RCC 7860 (cell line): ENCODE data around the gene KIAA0513.
"Not testable (repeated sequence)": the region's sequence is repeated elsewhere in the genome, so short reads cannot be mapped to it uniquely, and the experiment has no call there.

ENCODE experiments used
- DNase-seq: peaks from one replicate; pipeline ENCODE4 v3.0.0-alpha.2; 2015; ENCODE audit warnings: low spot score
- FAIRE-seq: peaks from 2 replicates; lab custom pipeline; 2012; peaks lifted over from hg19 to GRCh38; lab: Jason Lieb, UNC

The KIAA0513 gene

DNA sequence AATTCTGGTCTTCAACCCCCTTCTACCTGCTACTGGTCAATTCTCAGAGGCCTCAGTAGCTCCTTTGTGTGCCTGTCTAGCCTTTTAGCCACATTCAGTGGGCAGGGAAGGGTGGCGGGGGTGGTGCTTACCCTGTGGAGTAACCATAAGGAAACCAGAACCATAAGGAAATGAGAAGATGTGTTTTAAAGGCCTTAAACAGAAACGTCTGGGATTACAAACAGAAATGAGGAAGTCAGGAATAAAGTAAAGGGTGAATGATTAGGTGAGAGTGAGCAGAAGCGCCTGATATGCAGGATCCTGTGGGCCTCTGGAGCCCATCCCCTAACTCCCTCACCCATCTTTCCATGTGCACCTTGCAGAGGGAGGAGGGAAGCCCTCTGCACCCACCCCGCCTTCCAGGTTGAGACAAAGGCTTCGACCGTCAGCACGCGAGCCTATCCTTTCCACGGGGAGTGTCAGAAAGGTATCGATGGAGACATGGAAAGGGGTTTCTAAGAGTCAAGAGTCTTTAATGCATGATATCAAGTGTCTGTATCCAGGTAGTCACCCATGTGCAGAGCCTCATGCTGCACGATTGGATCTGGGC lies 20.4 kb downstream of the KIAA0513 start:
- DNase-seq = no peak
- FAIRE-seq = no peak

DNA sequence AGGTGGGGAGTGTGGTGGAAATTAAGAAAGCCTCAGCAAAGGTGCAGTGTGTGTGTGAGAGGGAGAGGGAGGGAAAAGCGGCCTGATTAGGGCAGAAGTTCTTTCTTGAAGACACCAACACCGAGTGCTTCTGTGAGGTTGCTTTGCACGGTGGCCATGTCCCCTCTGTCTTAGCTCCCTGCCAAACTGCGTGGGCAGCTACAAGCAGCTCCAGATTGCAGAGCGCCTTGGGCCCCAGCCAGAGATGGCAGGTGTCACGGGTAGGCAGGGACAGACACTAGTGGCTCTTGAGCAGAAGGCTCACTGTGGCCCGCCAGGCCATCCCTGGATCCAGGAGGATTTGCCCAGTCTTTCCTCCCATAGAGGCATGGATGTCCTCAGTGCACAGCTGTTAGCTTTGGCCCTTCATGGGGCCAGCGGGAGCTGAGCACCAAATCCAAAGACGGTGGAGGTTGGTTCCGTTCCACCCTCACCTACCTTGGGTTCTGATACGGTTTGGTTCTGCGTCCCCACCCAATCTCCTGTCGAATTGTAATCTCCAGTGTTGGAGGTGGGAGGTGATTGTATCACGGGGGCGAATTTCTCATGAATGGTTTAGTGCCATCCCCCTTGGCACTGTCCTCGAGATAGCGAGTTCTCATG lies 21.4 kb downstream of the KIAA0513 start:
- no peak for FAIRE-seq
- no peak for DNase-seq

DNA sequence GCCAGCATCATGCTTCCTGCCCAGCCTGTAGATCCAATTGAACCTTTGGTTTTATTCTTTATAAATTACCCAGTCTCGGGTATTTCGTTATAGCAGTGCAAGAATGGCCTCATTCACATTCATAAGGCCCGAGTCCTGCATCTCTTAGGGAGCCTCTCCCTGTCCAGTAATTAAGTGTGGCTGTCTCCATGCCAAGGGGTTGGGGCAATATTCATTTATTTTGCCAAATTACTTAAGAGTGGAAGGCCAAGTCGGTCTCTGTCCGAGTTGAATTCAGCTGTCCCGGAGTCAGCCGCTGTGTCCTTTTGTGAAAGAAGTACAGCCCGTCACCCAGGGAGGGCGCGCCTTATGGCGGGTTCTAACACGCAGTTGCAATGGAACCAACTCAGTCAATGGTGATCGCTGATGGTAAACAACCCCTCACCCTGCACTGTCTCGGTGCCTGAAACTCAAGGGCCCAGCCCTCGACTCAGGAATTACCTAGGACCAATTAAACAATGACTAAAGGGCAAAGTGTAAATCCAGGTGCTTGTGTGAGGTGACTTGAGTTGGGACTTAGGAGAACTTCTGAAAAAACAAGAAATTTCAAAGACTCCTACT lies 22.2 kb downstream of the KIAA0513 start:
- DNase-seq (no peak), FAIRE-seq (no peak)

DNA sequence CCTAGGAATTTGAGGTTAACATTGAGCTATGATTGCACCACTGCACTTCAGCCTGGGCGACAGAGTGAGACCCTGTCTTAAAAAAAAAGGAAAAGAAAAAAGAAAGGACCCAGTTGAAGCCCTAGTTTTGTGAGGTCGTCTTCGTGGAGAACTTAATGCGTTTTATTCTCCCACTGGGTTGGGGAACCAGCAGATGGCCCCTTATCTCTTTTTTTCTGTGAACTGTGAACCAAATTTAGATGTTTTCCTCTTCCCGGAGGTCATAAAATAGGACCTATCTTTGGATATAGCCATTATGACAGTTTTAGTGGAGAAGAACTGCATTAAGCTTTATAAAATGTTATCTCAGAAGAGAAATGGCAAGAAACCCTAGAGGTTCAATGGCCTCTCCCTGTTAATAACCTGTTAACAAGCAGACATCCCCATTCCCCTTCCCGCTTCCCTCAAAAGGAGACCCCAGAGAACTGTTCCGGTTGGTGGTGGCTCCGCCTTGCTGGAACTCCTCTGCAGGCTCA lies 23.5 kb downstream of the KIAA0513 start:
- no peak for DNase-seq
- FAIRE-seq = no peak

DNA sequence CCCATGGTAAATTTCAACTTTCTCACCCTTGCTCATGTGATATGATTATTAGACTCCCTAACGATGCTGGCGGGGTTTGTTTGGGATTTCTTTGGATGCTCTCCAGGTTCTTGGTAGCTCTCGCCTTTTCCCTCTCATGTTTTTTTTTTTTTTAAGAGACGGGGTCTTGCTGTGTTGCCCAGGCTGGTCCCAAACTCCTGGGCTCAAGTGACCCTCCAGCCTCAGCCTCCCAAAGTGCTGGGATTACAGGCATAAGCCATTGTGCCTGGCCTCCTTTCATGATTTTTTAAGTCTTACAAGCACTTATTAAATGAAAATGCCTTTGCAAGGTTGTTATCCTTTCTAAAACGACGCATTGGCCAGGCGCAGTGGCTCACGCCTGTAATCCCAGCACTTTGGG lies 24.1 kb downstream of the KIAA0513 start:
- no peak for FAIRE-seq
- no peak for DNase-seq

DNA sequence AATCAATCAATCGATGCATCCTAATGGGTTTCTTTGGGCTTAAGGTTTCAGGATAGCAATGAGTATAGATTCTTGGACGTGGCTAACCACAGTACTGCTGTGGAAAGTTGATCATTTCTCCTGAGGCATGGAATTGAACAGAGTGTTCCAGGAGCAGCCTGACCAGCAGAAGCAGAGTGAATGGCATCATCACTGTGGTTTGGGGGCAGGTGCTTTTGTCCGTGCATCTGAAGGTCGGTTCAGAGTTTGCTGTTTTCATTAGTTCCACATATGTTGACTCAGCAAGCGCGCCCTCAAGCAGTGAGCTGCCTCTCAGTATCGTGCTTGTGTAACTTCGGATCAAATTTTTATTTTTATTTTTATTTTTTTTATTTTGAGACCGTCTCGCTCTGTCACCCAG lies 24.9 kb downstream of the KIAA0513 start:
- no peak for FAIRE-seq
- DNase-seq = no peak

DNA sequence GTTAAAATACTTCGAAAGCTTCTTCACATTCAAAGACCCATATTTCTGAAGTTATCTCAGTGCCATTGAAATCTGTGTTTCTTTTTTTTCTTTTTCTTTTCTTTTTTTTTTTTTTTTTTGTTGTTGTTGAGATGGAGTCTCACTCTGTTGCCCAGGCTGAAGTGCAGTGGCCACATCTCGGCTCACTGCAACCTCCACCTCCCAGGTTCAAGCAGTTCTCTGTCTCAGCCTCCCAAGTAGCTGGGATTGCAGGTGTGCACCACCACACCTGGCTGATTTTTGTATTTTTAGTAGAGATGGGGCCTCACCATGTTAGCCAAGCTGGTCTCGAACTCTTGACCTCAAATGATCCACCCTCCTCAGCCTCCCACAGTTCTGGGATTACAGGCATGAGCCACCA lies 26.7 kb downstream of the KIAA0513 start:
- not testable (repeated sequence) for FAIRE-seq, DNase-seq

DNA sequence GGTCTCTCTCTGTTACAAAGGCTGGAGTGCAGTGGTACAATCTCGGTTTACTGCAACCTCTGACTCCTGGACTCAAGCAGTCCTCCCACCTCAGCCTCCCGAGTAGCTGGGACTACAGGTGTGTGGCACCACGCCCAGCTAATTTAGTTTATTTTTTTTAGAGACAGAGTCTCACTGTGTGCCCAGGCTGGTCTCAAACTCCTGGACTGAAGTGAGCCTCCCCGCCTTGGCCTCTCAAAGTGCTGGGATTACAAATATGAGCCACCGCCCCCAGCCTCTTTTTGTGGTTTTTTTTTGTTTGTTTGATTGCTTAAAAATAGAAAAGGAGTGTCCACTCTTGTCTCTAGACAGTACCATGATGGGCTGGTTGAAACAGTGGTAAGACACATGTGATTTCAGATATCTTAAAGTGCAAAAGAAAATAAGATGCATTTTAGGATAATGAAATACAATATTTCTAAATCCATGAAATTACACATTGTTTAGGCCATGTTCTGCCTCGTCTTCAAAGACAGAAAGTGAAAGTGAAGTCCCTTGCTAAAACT lies 27.4 kb downstream of the KIAA0513 start:
- no peak for FAIRE-seq
- no peak for DNase-seq

DNA sequence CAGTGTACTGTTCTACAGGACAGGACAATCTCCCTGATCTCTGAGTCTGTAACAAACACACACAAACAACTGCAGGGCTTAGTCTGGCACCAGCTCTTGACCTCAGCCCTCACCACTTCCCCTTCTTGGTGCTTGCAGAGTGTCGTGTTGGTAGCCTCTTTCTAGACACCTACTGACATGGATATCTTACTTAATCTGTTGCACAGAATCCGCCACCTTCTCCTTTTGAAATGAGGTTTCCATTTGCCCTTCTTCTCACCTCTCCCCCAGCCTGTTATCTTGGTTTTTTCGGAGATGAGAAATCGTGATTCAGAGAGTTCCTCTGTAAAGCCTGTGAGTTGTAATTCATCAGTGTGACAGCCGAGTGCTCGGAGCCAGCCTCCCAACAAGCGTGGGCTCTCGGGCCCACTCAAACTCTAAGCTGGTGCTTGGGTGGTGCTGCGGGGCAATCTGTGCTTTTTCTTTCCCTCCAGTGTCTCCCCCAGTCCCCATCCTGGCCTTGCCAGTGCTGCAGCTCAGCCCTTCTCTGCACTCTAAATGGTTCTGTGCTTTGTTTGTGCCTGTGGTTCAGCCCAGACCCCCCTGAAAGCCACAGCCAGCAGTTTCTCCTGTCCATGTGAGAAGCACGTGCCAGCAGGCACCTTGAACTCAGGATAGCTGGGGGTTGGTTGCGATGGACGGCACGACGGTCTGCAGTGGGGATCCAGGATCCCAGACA lies 28.1 kb downstream of the KIAA0513 start:
- peak; percentile 69 for DNase-seq
- peak; percentile 52 for FAIRE-seq

DNA sequence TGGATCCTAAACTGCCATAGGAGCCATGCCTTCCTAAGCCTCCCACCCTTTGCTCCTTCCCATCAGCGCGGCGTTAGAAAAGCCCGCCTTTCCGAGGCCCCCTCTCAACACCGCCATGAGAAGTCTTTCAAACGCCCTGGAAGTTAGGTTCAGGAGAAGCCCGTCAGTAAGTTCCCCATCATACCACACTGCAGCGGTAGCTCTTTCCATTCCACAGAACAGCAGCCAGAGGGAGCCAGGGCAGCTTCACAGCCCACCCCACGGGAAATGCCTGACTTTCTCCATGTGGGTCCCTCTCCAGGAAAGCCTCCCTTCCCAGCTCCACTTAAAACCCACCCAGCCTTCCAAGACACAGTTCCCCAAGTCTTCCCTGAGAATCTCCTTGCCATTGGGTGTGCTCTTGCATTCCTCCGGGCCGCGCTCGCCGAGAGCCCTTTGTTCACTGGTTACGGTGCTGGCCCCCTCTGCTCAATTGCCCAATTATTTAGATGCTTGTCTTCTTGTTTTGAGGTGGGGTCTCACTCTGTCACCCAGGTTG lies 28.7 kb downstream of the KIAA0513 start:
- DNase-seq (no peak), FAIRE-seq (no peak)

DNA sequence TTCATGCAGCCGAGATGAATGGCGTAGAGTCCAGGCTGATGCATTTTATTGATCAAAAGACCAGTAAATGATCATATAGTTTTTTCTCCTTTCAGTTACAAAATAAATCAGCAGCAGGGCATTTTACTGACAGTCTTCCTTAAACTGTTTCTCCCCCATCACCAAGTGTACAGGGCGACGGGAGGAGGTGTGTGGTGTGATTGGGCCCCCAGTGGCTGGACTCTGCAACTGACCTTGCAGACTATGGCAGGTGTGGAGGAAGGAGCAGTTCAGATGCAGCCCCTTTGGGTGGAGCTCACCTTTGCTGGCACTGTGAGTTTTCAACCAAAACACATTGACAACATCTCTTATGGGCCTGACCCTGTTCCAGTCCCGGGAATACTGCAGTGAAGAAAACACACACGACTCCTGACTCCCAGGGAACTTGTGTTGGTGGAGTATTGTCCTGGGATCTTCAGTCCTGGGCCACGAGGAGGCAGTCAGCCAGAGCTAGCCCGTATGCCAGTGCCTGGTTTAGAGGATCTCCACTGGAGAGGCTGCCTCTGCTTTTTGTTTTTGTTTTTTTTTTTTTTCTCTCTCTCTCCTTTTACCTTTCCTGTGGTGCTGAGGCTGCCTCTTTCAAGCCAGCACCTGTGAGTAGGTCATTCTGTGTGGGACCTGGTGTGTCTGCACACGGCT lies 29.8 kb downstream of the KIAA0513 start:
- FAIRE-seq (no peak), DNase-seq (no peak)

DNA sequence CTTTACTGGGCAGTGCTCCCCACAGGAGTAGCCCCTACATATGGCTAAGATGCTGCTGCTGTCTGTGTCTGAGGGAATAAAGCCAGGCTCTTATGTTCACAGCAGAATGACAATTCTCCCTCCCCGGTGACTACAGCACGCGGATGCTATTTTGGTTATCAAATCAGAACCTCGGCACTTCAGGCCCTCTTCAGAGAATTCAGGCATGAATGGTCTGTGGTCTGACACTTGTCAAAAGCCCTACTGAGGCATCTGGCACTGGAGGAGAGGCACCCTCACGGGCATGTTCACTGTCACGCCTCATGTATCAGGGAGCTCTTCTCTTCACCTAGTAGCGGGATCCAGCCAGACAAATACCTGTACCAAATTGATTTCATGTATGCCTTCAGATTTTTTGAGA lies 30.4 kb downstream of the KIAA0513 start:
- DNase-seq (no peak), FAIRE-seq (no peak)

DNA sequence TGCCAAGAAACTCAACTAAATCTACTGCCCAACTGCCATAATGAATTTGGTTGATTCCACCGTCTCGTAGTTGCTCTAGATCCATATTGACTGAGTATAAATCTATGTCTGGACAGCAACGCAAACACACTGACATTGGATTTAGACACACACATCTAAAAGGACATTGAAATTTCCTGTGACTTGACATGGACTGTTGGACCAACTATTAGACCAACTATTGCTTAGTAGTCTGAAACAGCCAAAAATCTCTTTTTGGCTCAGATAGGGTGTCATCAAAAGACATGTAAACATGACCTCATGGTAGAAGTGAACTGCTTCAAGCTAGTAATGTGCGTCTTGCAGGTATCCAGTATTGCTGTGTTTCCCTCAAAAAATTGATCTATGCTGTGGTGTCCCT lies 31.3 kb downstream of the KIAA0513 start:
- no peak for FAIRE-seq
- no peak for DNase-seq

DNA sequence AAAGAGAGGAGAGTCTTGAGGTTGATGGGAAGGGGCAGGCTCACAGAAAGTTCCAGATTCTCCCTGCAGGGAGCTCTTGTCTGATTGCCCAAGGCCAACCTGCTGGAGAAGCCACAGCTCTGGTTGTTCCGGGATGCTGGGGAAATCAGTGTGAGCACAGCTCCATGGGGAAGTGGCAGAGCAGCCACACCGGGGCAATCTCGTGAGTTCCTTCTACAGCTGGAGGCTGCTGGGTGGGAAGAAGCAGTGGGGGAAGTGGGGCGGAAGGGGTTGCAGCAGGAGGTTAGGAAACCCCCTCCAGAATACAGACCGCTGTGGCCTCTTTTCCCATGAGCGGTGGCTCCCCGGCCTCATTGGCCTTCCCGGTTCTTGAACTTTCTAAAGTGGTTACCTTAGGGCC lies 34.0 kb downstream of the KIAA0513 start:
- DNase-seq = no peak
- no peak for FAIRE-seq

DNA sequence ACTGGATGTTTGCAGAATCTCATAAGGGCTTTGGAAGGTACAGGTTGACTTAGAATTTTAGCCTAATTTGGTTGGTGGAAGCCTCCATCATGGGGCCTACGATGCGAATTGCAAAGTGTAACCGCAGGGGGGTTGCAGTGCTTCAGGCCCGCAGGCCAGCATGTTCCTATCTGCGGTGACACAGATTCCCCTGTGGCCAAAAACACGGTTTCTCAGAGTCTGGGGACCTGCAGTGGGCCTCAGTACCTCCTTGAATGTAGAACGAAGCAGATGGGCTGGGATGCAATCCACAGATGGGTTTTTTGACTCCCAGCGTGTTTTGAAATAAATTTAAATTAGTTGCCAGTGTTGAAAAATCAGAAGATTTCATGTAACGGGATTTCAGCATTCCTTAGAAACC lies 34.7 kb downstream of the KIAA0513 start:
- no peak for DNase-seq
- FAIRE-seq = no peak

DNA sequence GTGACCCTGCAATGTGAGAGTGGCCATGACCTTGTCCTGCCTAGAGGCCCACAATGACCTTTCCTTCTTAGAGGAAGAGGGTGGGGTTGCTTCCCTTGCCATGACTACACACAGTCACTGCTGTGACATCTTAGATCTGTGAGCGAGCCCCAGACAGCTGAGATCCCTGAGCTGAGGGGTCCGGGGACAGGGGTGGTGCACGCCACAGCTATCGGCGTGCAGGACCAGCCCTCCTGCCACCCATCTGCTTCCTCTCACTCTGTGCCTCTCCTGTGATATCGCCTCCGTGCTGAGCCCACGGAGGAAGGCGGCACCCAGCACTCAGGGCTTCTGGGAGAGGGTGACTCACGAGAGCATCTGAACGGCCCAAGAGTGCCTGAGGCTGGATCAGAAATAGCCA lies 35.2 kb downstream of the KIAA0513 start:
- DNase-seq (no peak), FAIRE-seq (no peak)

DNA sequence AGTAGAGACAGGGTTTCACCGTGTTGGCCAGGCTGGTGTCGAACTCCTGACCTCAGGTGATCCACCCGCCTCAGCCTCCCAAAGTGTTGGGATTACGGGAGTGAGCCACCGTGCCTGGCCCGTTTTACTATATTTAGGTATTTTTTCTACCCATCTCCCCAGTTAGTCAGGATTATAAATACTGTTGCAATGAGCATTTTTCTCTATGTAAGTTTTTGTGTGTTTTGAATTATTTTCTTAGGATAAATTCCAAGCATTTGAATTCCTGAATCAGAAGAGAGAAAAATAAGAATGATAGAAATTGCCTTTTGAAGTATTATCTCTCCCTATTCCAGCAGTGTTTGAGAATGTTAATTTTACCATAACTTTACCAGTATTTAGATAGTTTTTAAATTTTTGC lies 36.6 kb downstream of the KIAA0513 start:
- no peak for FAIRE-seq
- DNase-seq = no peak

DNA sequence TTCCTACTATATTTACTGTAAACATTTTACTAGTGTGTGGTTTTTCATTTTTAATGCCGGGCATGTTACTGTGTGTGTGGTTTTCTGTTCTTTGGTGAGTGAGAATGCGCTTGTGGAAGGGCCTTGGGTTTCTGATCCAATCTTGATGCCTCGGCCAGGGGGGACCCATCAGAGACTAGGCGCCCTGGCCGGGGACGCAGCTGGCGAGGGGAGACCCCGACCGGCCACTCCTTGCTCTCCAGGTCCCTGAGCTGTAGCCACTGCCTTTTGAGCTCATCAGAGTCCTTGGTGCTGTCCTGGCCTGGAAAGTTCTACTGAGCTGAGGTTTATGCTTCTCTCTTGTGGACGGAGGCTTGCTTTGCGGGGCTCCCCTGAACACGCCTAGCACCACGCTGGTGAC lies 37.5 kb downstream of the KIAA0513 start:
- DNase-seq (no peak), FAIRE-seq (no peak)

DNA sequence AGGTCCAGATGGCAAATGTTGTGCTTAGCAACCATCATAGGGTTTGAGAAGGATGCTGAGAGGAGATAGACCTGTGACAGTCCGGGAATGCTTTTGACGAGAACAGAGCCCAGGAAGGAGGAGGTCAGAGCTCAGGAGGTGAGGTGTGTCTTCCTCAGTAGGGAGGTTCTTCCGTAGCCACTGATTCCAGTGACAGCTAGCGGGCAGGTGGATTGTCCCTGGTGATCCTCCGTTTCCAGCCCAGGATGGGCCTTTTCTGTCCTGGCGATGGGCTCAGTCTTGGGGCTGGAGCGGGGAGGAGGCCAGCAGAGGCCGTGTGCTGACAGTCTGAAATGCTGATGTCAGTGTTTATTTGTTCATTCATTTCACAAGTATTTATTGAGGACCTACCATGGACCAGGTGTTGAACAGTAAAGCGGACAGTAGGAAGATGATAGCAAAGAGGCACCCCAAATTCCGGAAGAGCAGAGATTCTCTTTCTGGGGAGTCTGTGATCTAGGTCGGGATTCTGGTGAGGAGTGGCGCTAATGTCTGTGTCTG lies 38.8 kb downstream of the KIAA0513 start:
- no peak for DNase-seq
- FAIRE-seq = no peak

DNA sequence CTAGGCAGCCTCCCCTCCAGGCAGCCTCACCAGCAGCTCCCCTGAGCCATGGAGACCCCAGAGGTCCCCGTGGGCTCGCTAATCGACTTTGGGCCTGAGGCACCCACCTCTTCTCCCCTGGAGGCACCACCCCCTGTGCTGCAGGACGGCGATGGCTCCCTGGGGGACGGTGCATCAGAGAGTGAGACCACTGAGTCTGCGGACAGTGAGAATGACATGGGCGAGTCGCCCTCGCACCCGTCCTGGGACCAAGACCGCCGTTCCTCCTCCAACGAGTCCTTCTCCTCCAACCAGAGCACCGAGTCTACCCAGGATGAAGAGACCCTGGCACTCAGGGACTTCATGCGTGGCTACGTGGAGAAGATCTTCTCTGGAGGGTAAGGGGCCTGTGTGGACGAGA lies 39.4 kb downstream of the KIAA0513 start:
- FAIRE-seq (no peak), DNase-seq (no peak)
